Measurements from ENCODE around the gene CHIT1.

DNA sequence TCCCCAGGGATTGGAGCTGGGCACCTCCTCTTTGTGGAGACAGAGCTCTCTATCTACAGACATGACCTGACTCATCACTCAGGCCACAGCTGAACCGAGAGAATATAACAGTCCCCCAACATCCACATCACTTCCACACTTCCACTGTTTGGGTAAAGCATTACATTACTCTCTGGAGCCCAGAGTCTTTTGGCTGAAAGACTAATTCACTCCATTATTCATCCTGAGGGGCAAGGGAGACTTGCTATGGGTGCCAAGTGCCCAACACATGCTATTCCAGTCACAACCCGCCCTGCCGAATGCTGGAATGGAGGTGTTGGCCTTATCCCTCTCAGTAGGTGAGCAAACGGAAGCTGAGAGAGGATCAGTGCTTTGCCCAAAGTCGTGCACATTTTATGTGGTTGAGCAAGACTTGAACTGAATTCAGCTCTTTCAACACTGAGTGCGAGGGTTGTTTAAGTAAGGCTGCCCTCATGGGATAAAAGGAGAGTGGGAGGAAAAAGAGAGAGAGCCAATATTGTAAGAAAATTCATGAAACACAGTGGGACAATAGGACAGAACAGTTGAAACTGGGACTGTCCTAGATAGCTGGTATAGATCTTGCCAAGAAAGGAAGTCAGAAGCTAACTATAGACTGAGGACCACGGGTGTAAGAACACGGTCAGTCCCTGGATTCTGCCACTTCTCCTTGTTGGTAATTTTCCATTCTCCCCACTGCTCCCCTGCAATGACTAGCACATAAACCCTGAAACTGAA, 29.5 kb downstream of the CHIT1 start:
- TF ChIP-seq, protein P1, sequence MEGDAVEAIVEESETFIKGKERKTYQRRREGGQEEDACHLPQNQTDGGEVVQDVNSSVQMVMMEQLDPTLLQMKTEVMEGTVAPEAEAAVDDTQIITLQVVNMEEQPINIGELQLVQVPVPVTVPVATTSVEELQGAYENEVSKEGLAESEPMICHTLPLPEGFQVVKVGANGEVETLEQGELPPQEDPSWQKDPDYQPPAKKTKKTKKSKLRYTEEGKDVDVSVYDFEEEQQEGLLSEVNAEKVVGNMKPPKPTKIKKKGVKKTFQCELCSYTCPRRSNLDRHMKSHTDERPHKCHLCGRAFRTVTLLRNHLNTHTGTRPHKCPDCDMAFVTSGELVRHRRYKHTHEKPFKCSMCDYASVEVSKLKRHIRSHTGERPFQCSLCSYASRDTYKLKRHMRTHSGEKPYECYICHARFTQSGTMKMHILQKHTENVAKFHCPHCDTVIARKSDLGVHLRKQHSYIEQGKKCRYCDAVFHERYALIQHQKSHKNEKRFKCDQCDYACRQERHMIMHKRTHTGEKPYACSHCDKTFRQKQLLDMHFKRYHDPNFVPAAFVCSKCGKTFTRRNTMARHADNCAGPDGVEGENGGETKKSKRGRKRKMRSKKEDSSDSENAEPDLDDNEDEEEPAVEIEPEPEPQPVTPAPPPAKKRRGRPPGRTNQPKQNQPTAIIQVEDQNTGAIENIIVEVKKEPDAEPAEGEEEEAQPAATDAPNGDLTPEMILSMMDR (conservative IDR thresholded peaks at IDR 0.05; ENCODE audit: low read depth in 2 of 2) = no peak
- TF ChIP-seq POLR2AphosphoS5 (IDR thresholded peaks at IDR 0.05; ENCODE audit: low read depth) = no peak
- no peak for TF ChIP-seq JUNB (IDR thresholded peaks at IDR 0.05; ENCODE audit: unreplicated experiment)
- TF ChIP-seq, protein P2, sequence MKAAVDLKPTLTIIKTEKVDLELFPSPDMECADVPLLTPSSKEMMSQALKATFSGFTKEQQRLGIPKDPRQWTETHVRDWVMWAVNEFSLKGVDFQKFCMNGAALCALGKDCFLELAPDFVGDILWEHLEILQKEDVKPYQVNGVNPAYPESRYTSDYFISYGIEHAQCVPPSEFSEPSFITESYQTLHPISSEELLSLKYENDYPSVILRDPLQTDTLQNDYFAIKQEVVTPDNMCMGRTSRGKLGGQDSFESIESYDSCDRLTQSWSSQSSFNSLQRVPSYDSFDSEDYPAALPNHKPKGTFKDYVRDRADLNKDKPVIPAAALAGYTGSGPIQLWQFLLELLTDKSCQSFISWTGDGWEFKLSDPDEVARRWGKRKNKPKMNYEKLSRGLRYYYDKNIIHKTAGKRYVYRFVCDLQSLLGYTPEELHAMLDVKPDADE (IDR thresholded peaks at IDR 0.05) = no peak
- TF ChIP-seq, protein P3, sequence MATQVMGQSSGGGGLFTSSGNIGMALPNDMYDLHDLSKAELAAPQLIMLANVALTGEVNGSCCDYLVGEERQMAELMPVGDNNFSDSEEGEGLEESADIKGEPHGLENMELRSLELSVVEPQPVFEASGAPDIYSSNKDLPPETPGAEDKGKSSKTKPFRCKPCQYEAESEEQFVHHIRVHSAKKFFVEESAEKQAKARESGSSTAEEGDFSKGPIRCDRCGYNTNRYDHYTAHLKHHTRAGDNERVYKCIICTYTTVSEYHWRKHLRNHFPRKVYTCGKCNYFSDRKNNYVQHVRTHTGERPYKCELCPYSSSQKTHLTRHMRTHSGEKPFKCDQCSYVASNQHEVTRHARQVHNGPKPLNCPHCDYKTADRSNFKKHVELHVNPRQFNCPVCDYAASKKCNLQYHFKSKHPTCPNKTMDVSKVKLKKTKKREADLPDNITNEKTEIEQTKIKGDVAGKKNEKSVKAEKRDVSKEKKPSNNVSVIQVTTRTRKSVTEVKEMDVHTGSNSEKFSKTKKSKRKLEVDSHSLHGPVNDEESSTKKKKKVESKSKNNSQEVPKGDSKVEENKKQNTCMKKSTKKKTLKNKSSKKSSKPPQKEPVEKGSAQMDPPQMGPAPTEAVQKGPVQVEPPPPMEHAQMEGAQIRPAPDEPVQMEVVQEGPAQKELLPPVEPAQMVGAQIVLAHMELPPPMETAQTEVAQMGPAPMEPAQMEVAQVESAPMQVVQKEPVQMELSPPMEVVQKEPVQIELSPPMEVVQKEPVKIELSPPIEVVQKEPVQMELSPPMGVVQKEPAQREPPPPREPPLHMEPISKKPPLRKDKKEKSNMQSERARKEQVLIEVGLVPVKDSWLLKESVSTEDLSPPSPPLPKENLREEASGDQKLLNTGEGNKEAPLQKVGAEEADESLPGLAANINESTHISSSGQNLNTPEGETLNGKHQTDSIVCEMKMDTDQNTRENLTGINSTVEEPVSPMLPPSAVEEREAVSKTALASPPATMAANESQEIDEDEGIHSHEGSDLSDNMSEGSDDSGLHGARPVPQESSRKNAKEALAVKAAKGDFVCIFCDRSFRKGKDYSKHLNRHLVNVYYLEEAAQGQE (IDR thresholded peaks at IDR 0.05; ENCODE audit: unreplicated experiment) = no peak
- TF ChIP-seq EZH2 (IDR thresholded peaks at IDR 0.05; ENCODE audit: low read depth, unreplicated experiment) = no peak
- TF ChIP-seq CREB1 (CRISPR knock-in tag; IDR thresholded peaks at IDR 0.05; ENCODE audit: low read depth) = no peak
